Ascending aorta (tissue), 2 donors: ENCODE results near the gene TIE1. TPM values are rescaled to one million over a fixed set of nuclear protein-coding genes. Genes with fewer than 3 reads are reported as not detected.

Experiments used
- DNase-seq, 2 donors: peaks; one replicate each; pipeline ENCODE4 v3.0.0-alpha.2; 2019; ENCODE audit warnings: low spot score in 2 of 2
- H3K27ac ChIP-seq, 2 donors: fragments of 200-600 bp; sonication (generic); one replicate each; pipeline ENCODE4 v1.5.1; 2016 to 2017; ENCODE audit warnings: mild to moderate bottlenecking in 1 of 2
- H3K27me3 ChIP-seq: fragments of 200-600 bp; sonication (generic); one replicate; pipeline ENCODE4 v1.5.1; 2017
- H3K36me3 ChIP-seq, 2 donors: fragments of 200-600 bp; sonication (generic); one replicate each; pipeline ENCODE4 v1.5.1; 2016
- H3K4me1 ChIP-seq, 2 donors: fragments of 200-600 bp; sonication (generic); one replicate each; pipeline ENCODE4 v1.5.1; 2016 to 2017; ENCODE audit warnings: mild to moderate bottlenecking in 1 of 2
- H3K4me3 ChIP-seq, 2 donors: fragments of 200-600 bp; sonication (generic); one replicate each; pipeline ENCODE4 v1.5.1; 2016 to 2017; ENCODE audit warnings: mild to moderate bottlenecking in 1 of 2
- H3K9me3 ChIP-seq, 2 donors: fragments of 200-600 bp; sonication (generic); one replicate each; pipeline ENCODE4 v1.5.1; 2016
- intact Hi-C: fragments of 100-400 bp; cut with DNase I; formaldehyde crosslinking; loops from one replicate; pipeline ENCODE4 v1.15.1; 2023
- total RNA-seq: library from RNA; depleted of rRNA; stranded (reverse); fragments of >200 nt; gene quantifications from one replicate; pipeline ENCODE4 v1.1.0, GENCODE V29; 2016
- TF ChIP-seq, protein P1 (sequence below), 3 experiments: fragments of 200-600 bp in 2 of 3; fragments of 450-650 bp in 1 of 3; sonication (generic) in 2 of 3; IDR thresholded peaks; one replicate each; pipeline ENCODE4 v1.5.1; 2016 to 2019; ENCODE audit warnings: antibody characterized with exemption in 3 of 3, mild to moderate bottlenecking in 1 of 3, moderate library complexity in 1 of 3

Gene TIE1
- total RNA-seq, 1 donor from 2014 or later, result 120 TPM

DNA sequence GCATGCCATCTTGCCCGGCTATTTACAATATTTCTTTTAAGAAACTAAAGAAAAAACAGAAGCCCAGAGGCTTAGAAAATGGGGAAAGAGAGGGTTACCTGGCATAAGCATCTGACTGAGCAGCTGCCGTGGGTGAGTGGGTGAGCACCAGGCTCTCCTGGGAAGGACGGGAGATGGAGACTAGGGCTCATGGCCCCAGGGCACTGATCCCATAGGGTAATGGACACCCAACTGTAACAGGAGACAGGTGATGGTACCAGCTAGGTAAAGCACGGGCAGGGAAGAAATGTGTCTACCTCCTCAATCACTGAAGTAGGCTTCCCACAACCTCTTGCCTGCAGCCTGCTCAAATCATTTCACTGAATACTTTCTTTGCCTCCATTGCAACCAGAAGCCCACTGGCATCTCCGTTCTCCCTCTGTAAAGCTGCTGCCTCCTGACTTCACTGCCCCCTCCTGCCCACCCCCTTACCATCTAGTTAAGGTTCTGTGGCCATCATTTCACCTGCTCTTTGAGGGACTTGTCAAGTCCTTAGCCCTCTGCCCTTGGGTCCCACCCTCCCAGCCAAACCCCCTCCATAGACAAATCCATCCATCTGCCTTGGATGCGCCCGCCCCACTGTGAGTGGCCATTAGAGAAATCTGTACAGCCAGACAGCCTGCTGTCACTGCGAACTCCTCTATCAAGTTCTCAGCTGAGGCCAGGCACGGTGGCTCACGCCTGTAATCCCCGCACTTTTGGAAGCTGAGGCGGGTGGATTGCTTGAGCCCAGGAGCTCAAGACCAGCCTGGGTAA, 24.8 kb upstream of the TIE1 start:
- no peak overlapping the region for H3K4me3 ChIP-seq
- no peak overlapping the region for H3K27ac ChIP-seq
- DNase-seq, result peak in 1 of 2 donors; percentile 42
- TF ChIP-seq, protein P1, sequence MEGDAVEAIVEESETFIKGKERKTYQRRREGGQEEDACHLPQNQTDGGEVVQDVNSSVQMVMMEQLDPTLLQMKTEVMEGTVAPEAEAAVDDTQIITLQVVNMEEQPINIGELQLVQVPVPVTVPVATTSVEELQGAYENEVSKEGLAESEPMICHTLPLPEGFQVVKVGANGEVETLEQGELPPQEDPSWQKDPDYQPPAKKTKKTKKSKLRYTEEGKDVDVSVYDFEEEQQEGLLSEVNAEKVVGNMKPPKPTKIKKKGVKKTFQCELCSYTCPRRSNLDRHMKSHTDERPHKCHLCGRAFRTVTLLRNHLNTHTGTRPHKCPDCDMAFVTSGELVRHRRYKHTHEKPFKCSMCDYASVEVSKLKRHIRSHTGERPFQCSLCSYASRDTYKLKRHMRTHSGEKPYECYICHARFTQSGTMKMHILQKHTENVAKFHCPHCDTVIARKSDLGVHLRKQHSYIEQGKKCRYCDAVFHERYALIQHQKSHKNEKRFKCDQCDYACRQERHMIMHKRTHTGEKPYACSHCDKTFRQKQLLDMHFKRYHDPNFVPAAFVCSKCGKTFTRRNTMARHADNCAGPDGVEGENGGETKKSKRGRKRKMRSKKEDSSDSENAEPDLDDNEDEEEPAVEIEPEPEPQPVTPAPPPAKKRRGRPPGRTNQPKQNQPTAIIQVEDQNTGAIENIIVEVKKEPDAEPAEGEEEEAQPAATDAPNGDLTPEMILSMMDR (IDR thresholded peaks at IDR 0.05), result no peak
- no peaks in the 10 kb centered on the region for H3K36me3 ChIP-seq
- H3K27me3 ChIP-seq, result peaks cover 5% of the 10 kb centered on the region
- intact Hi-C loops, result no loop called here
- no peaks in the 10 kb centered on the region for H3K4me1 ChIP-seq
- no peaks in the 10 kb centered on the region for H3K9me3 ChIP-seq

DNA sequence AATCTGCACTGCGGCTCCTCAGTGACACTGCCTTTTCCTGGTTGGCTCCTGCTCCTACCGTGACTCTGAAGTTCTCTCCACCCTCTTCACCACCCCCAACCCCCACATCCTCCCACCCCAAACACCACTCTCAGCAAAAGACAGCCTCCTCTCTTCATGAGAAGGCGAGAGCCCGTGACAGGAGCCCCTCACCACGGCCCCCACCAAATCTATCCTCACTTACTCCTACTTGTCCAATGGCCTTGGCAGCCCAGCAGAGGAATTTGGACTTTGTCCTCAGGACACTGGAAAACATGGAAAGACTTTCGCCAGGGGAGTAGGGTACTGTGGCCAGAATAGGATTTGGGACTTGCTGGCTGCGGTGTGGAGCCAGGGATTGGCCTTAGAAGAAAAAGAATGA, 24.1 kb upstream of the TIE1 start:
- H3K27me3 ChIP-seq, result peaks cover under 1% of the 10 kb centered on the region
- TF ChIP-seq, protein P1 (IDR thresholded peaks at IDR 0.05), result no peak
- no peaks in the 10 kb centered on the region for H3K4me1 ChIP-seq
- peak in 1 of 2 donors; percentile 30 for DNase-seq
- H3K9me3 ChIP-seq, result no peaks in the 10 kb centered on the region
- no peak overlapping the region for H3K27ac ChIP-seq
- H3K36me3 ChIP-seq, result no peaks in the 10 kb centered on the region
- intact Hi-C loops, result no loop called here
- no peak overlapping the region for H3K4me3 ChIP-seq

GRCh38 chr1:43277116-43277876, 23.5 kb upstream of the TIE1 start:
- H3K4me3 ChIP-seq, result no peak overlapping the region
- no peaks in the 10 kb centered on the region for H3K4me1 ChIP-seq
- peak in 1 of 2 donors; percentile 2 for DNase-seq
- intact Hi-C loops, result no loop called here
- H3K36me3 ChIP-seq, result no peaks in the 10 kb centered on the region
- no peaks in the 10 kb centered on the region for H3K9me3 ChIP-seq
- H3K27ac ChIP-seq, result no peak overlapping the region
- no peaks in the 10 kb centered on the region for H3K27me3 ChIP-seq
- TF ChIP-seq, protein P1 (IDR thresholded peaks at IDR 0.05), result no peak

DNA sequence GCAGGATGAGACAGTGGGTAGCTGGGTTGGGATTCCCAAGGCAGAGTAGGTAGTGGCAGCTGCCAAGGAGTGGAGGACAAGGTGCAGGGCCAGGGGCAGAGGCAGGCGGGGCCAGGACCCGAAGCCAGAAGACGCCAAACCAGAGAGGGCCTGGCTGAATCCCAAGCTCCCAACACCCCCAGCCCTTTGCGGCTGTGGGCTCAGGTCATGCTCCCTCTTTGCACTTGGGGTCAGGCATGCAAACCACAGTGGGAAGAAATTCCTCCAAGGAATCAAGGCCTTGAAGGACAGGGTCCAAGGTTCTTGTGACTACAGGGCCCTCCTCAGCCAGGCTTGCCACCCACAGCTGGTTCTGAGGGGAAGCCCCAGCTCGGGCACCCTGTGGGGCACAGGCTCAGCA, 21.6 kb upstream of the TIE1 start:
- TF ChIP-seq, protein P1 (IDR thresholded peaks at IDR 0.05), result no peak

GRCh38 chr1:43279666-43280065, 21.1 kb upstream of the TIE1 start:
- Histone ChIP-seq H3K36me3 (no peaks in the 10 kb centered on the region), H3K4me1 (no peaks in the 10 kb centered on the region), H3K4me3 (no peak overlapping the region), H3K9me3 (no peaks in the 10 kb centered on the region), H3K27me3 (no peaks in the 10 kb centered on the region), H3K27ac (no peak overlapping the region)
- DNase-seq, result no peak
- TF ChIP-seq, protein P1 (IDR thresholded peaks at IDR 0.05), result no peak
- intact Hi-C loops, result no loop called here

More for the DNA sequence above, 21.6 kb upstream of the TIE1 start:
- Histone ChIP-seq H3K4me3 (no peak overlapping the region), H3K27ac (no peak overlapping the region), H3K4me1 (no peaks in the 10 kb centered on the region), H3K9me3 (no peaks in the 10 kb centered on the region), H3K36me3 (no peaks in the 10 kb centered on the region), H3K27me3 (no peaks in the 10 kb centered on the region)
- no peak for DNase-seq
- intact Hi-C loops, result no loop called here
